Left ventricle myocardium inferior (tissue), 1 donor: ENCODE measurements around the gene TIAM2. TPM values are rescaled to one million over a fixed set of nuclear protein-coding genes. Genes with fewer than 3 reads are reported as not detected.

Experiments used
- DNase-seq: peaks from one replicate; pipeline ENCODE4 v3.0.0-alpha.2; 2020
- H3K27ac ChIP-seq: fragments of 200-600 bp; replicated peaks from 2 replicates; pipeline ENCODE4 v1.8.0; 2021
- H3K27me3 ChIP-seq: fragments of 200-600 bp; 2 replicates; pipeline ENCODE4 v1.8.0; 2021; ENCODE audit warnings: low read depth
- H3K36me3 ChIP-seq: fragments of 200-600 bp; 2 replicates; pipeline ENCODE4 v1.8.0; 2021
- H3K4me1 ChIP-seq: fragments of 200-600 bp; 2 replicates; pipeline ENCODE4 v1.8.0; 2021
- H3K4me3 ChIP-seq: fragments of 200-600 bp; 2 replicates; pipeline ENCODE4 v1.8.0; 2021; ENCODE audit warnings: mild to moderate bottlenecking, moderate library complexity
- H3K9me3 ChIP-seq: fragments of 200-600 bp; replicated peaks from 2 replicates; pipeline ENCODE4 v1.8.0; 2021
- intact Hi-C: fragments of 100-400 bp; cut with micrococcal nuclease; formaldehyde crosslinking; loops from one replicate; pipeline ENCODE4 v1.11.0; 2022
- total RNA-seq: library from RNA; stranded (reverse); fragmentation: NEBNext Ultra II Directional; extraction: Animal tissue kit (Norgen Biotek cat#: 25700); gene quantifications from one replicate; pipeline ENCODE4 v1.2.1, GENCODE V29; 2021
- TF ChIP-seq, protein P1 (sequence below): fragments of 200-600 bp; IDR thresholded peaks from 2 replicates; pipeline ENCODE4 v1.8.0; 2021; ENCODE audit warnings: antibody characterized with exemption, mild to moderate bottlenecking, borderline replicate concordance
- donor health status: DM: no; HTN: yes; CAD: no; lungs with severe emphysema.

TIAM2 gene
- total RNA-seq, 1 donor from 2014 or later, result 12.0 TPM

DNA sequence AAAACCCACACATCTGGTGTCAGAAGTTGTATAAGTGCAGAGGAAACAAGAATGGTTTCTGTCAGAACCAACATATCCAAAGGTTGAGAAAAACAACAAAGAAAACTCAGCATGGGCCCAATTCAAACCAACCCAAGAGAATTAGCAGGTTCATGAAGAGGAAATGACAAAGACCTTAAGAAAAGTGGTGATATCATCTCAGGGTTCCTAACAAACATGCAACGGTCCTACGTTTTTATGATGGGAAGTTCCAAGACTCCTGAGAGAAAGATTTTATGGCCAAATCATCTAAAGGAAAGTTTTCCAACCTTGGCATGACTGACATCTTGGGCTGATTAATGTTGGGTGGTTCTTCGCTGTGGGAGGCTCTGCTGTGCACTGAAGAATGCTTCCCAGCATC, 296.2 kb downstream of the TIAM2 start:
- no peaks in the 10 kb centered on the region for H3K9me3 ChIP-seq
- no peak overlapping the region for H3K4me3 ChIP-seq
- H3K36me3 ChIP-seq, result peaks cover 52% of the 10 kb centered on the region
- TF ChIP-seq, protein P1, sequence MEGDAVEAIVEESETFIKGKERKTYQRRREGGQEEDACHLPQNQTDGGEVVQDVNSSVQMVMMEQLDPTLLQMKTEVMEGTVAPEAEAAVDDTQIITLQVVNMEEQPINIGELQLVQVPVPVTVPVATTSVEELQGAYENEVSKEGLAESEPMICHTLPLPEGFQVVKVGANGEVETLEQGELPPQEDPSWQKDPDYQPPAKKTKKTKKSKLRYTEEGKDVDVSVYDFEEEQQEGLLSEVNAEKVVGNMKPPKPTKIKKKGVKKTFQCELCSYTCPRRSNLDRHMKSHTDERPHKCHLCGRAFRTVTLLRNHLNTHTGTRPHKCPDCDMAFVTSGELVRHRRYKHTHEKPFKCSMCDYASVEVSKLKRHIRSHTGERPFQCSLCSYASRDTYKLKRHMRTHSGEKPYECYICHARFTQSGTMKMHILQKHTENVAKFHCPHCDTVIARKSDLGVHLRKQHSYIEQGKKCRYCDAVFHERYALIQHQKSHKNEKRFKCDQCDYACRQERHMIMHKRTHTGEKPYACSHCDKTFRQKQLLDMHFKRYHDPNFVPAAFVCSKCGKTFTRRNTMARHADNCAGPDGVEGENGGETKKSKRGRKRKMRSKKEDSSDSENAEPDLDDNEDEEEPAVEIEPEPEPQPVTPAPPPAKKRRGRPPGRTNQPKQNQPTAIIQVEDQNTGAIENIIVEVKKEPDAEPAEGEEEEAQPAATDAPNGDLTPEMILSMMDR, result no peak
- H3K4me1 ChIP-seq, result peaks cover 27% of the 10 kb centered on the region
- H3K27ac ChIP-seq, result no peak overlapping the region
- DNase-seq, result no peak
- H3K27me3 ChIP-seq, result no peaks in the 10 kb centered on the region
- intact Hi-C loops, result no loop called here

DNA sequence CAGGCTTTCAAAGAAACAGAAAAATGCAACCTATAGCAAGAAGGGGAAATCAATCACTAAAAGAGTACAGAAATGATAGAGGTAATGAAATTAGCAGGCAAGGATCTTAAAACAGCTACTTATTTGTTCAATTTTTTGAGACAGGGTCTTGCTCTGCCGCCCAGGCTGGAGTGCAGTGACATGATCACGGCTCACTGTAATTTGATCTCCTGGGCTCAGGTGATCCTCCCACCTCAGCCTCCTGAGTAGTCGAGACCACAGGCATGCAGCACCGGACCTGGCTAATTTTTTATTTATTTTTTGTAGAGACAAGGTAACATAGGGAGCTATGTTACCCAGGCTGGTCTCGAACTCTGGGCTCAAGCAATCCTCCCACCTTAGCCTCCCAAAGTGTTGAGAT, 297.6 kb downstream of the TIAM2 start:
- H3K27me3 ChIP-seq, result no peaks in the 10 kb centered on the region
- no peaks in the 10 kb centered on the region for H3K9me3 ChIP-seq
- intact Hi-C loops, result no loop called here

DNA sequence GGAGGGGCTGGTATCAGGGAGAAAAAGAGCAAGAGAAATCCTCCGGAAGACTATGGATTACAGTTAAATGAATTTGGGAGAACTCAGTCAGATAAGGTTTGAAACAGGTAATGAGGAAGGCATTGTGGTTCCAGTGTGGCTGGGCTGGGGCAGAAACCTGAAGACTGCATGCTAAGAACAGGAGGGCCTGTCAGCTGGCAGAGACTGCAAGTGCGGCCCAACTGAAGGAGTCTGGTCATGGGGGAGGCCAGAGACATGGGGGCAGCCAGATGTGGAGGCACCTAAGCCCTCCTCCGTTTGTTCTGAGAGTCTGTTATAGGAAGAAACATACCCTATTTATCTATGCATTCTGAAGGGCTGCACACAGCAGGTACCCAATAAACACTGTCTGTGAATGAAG, 302.6 kb downstream of the TIAM2 start:
- intact Hi-C loops, result no loop called here
- Histone ChIP-seq H3K27ac (no peak overlapping the region), H3K36me3 (peaks cover 57% of the 10 kb centered on the region), H3K4me1 (peaks cover 9% of the 10 kb centered on the region), H3K9me3 (no peaks in the 10 kb centered on the region), H3K4me3 (no peak overlapping the region), H3K27me3 (no peaks in the 10 kb centered on the region)
- DNase-seq, result no peak
- TF ChIP-seq, protein P1, result no peak

More for the DNA sequence above, 297.6 kb downstream of the TIAM2 start:
- Histone ChIP-seq H3K27ac (no peak overlapping the region), H3K36me3 (peaks cover 66% of the 10 kb centered on the region), H3K4me1 (peaks cover 26% of the 10 kb centered on the region), H3K4me3 (no peak overlapping the region)
- TF ChIP-seq, protein P1, result no peak
- no peak for DNase-seq

DNA sequence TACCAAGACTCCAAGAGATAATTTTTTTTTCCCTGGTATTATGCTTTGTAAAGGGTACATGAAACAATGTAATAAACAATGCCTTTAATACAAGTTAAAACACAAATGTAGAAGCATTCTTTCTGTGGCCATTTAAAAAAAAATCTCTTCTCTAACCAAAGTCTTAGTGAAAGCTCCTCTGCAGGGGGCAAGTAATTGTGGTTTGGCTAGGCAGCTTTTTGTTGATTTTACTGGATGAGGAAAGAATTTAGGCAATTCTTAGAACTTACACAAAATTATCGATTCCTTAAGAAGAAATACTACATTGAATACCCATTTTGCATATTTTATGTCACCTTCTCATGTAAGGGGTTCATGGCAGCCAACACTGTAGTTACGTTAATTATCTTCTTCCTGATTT, 306.8 kb downstream of the TIAM2 start:
- TF ChIP-seq, protein P1, result no peak
- no peak for DNase-seq
- no peak overlapping the region for H3K4me3 ChIP-seq
- H3K27ac ChIP-seq, result no peak overlapping the region
- H3K4me1 ChIP-seq, result peaks cover 14% of the 10 kb centered on the region
- H3K36me3 ChIP-seq, result peaks cover 26% of the 10 kb centered on the region
- no peaks in the 10 kb centered on the region for H3K27me3 ChIP-seq
- H3K9me3 ChIP-seq, result no peaks in the 10 kb centered on the region
- intact Hi-C loops, result no loop called here

DNA sequence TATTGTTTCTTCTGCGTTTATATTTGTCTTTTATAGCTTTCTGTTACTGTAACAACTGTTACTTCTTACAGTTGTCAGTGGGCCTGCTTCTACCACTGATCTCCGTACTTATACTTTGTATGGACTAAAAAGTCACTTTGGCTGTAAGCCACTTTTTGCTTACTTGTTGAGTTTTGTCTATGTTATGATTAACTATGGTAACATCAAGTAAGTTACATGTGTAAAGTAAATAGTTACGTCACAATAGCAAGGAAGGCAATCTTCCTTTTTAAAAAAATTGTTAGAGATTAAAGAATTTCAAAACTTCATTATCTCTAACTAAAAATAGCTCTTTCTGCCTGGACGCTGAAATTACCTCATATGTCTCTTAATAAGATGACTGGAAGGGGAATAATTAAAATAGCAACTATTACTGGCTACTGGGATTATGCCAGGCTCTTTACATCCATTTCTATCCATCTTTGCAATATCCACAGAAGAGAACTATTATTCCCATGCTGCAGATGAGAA, 308.3 kb downstream of the TIAM2 start:
- Histone ChIP-seq H3K27ac (no peak overlapping the region), H3K36me3 (peaks cover 24% of the 10 kb centered on the region), H3K9me3 (no peaks in the 10 kb centered on the region), H3K4me3 (no peak overlapping the region), H3K27me3 (no peaks in the 10 kb centered on the region), H3K4me1 (peaks cover 14% of the 10 kb centered on the region)
- no peak for DNase-seq
- TF ChIP-seq, protein P1, result no peak
- intact Hi-C loops, result no loop called here

DNA sequence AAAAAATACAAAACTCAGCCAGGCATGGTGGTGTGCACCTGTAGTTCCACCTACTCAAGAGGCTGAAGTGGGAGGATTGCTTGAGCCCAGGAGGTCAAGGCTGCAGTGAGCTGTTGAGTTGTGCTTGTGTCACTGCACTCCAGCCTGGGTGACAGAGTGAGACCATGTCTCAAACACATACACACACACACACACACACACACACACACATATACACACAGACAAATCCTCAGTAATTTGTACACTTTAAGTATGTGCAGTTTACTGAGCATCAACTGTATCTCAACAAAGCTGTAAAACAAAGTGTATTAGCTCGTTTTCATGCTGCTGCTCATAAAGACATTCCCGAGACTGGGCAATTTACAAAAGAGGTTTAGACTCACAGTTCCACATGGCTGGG, 311.8 kb downstream of the TIAM2 start:
- Histone ChIP-seq H3K4me3 (no peak overlapping the region), H3K27me3 (no peaks in the 10 kb centered on the region), H3K9me3 (no peaks in the 10 kb centered on the region), H3K36me3 (peaks cover 21% of the 10 kb centered on the region), H3K27ac (no peak overlapping the region), H3K4me1 (peaks cover 20% of the 10 kb centered on the region)
- DNase-seq, result no peak
- TF ChIP-seq, protein P1, result no peak
- intact Hi-C loops, result no loop called here
